ENCODE results near the gene MAPRE2.
"Not testable (repeated sequence)": the region's sequence is repeated elsewhere in the genome, so short reads cannot be mapped to it uniquely, and the experiment has no call there.

Gene MAPRE2

DNA sequence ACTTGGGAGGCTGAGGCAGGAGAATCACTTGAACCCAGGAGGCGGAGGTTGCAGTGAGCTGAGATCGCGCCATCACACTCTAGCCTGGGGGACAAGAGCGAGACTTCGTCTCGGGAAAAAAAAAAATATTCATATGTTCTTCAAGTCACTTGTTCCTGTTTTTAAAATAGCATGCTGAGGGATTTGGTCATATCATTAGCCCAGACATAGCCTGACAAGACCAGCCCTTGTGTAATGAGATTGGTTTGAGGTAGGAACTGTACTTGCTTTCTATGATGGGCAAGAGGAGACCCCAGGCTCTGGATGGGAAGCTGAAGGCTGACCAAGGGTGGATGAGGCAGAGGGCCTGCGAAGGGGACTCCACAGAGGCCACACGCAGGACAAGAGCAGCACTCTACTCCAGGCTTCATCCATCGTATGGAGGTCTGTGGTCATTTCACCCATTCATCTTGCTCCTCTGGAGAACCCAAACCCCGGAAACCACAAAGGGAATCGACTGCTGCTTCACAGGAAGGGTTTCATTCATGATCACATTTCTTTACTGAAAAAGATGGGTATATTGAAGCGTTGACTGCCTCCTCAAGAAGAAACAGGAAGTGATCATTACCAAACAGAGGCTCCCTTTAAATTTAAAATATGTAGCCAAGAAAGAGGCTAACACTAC, 112.5 kb downstream of the MAPRE2 start:
- DNase-seq (ENCODE audit: low read depth): no peak

DNA sequence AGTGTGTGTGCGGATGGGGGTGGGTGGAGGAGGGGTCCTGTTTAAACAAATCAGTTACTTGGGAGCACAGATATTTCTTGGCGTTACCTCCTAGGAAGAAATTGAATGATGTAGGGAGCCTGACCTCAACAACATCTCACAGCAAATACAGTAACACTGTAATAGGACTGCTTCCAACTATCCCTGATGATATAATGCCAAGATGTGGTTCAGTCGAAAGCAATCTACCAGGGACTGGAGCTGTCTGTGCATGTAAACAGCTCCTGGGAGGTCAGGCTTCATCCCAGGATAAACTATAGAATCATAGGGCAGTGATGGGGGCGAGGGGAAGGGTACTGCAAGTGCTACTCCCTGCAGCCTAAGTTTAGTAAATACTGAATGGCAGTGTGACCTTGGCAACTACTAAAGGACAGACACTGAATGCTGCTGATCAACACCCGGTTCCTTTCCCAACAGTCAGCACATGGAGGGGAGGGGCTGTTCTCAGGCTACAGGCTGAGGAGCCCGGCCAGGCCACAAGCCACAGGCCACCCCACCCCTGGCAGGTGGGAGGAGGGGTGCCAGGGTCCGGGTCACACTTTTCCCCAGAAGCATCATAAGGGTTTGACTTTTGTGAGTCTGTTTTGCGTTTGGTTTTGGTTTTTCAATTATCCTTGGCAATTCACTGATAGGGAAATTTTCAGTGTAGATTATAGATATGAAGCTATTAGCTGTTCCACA, 114.3 kb downstream of the MAPRE2 start:
- DNase-seq (ENCODE audit: low read depth): no peak

DNA sequence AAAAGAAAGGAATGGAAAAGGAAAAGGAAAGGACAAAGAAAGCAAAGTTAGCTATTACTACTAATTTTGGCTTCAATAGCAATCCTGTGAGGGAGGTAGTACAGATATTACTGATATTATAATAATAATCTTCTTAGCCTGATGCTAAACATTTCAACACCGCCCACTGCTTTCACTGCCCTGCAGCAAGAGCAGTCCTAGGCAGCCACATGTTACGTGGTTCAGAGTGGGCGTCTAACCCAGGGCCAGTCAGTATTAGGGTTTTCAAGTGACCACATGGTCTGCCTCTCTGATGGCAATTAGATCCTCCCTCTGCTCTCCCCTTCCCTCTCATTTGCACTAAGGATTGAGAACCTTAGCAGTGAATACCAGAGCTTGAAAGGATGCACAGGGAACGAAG, 116.0 kb downstream of the MAPRE2 start:
- no peak for DNase-seq (ENCODE audit: low read depth)

DNA sequence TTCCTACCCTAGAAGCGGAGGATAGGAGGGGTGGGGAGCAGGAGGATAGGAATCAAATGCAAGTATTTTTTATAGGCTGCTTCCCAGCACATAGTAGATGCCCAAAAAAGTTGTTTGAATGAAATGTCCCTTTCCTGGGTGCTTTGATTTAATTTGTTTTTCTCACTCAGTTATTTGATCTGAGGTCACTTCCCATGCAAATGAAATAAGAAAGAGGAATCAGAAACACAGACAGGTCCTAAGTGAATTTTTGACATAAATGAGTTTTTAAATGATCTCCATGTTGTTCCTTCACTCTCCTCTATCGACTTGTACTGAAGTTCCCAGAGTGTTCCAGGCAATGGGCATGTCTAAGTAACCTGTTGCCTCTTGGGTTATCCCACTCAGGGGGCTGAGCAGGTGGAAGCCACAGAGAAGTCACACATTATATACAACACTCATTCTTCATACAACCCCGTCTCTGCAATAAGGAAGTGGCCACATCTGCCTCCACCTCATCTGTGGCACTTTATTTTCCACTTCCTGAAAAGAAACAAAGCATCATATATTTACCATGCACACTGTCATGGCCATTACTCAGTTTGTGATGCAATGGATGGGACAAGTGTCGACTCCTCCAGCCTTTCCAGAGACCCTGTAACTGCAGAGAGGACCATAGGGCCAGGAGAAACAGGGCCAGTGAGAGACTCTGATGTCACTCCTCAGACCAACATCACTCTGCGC, 117.7 kb downstream of the MAPRE2 start:
- no peak for DNase-seq (ENCODE audit: low read depth)

DNA sequence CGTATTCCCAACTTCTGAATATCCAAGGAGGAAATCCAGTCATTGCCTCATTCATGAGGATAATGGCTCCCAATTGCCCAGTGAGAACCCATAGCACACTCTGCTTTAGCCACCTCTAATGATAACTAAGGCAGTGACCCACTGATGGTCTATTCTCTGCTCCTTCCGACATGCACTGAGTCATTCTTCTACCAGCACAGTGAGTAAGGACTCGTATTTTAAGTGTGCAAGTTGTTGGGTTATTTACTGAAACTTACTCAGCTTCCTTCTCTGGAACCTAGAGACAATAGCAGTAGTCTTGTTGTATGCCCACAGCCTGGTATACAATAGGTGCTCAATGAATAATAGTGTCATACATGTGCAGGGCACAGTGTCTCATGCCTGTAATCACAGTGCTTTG, 118.6 kb downstream of the MAPRE2 start:
- DNase-seq (ENCODE audit: low read depth): no peak

DNA sequence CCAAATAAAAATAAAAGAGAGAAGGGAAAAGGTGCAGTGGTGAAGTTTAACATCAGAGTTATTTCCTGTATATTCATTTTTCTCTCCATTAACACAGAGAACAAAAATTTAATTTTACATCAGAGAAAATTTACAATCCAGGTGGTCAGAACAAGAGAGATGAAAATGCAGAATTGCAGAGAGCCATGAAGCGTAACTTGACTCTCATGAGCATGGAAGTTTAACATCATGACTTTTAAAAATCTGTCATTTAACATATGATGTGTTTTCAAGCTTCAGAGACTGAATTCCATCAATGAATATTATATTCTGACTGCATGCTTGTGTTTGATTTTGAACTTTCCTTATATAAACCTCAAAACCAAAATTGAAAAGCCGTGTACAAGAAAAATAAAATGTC, 120.3 kb downstream of the MAPRE2 start:
- DNase-seq (ENCODE audit: low read depth): no peak

DNA sequence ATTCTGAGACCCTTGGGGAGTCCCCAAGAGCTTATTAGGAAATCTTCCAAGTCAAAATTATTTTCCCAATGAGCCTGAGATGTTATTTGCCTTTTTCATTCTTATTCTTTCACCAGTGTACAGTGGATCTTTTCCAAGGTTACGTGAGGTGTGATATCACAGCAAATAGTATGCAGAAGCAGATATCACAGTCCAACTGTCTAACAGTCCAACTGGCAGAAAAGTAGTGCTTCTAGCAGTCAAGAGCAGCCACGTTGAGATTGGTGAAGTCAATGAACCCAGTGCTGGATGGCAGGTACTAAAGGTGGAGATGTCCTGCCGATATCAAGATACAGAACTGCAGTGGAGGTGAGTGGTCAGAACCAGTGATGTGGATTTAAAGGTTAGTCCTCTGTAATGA, 120.7 kb downstream of the MAPRE2 start:
- no peak for DNase-seq (ENCODE audit: low read depth)

DNA sequence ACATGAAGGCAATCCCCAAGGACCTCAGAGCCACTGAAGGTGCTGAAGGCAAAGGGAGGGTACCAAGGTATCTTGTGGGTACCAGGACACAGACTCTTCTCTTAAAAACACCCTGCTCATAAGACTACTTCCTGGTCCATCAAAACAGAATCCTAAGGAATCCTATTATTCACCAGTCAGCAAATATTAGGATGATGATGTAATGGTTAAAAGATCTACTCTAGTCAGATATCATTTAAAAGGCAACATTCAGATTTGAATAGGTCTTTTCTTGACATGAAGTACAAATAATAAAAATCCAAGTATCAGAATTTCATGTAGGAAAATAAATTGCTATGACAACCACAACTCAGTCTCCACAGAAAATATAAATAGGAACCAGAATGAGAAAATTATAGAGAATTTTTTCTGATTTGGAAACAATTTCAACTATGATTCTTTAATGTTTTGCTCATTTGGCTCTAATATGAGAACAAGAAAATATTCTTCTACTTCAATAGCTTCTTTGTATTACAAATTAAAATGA, 121.9 kb downstream of the MAPRE2 start:
- no peak for DNase-seq (ENCODE audit: low read depth)

DNA sequence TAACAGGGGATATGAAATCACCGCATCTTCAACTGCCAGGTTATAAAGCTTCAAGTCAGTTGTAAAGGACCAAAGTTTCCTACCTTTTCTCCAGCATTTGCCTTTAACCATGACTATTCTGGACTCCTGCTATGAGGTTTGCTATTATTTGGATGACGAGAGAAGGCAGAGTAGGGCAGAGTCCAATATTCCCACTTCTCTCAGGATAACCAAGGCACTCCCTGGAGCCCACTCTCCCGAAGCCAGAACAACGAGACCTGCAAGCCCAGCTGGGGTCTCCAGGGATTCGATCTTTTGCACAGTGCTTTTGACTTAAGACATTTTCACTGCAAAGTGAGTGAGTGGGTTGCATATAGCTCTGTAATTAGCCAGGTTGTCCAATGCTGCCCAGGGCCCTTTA, 122.5 kb downstream of the MAPRE2 start:
- DNase-seq (ENCODE audit: low read depth): no peak

DNA sequence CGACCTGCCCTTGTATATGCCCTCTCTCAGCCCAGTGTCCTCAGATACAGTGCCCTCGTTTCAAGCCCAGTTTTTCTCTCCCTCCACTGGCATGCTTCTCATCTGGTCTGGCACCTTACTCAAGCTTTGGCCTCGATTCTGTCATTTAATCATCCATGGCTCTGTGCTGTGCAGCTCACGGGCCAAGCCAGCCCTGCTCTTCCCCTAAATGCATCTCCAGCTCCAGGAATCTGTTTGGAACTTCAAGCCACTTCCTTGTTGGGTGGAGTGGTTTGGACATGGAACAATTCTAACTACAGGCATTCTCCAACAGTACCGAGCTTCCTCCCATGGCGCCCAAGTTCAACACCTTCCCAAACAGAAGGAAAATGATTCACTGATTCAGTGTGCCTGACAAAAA, 122.9 kb downstream of the MAPRE2 start:
- no peak for DNase-seq (ENCODE audit: low read depth)

DNA sequence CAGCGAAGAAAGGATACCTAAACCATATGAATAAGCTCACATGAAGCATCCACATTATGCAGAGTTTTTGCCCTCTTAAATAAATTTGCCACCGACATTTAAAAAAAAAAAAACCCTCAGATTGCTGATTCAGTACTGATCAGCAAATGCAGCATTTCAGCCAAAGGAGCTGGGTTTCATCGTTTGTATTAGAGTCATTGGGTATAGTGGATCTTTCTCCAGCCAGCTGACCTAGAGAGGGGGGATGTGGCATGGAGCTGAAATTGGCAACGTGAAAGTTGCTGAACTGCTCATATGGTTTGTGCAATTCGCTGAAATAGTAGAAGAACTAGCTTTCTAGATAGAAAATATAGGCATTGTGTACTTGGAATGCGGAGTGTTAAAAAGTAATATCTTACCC, 126.1 kb downstream of the MAPRE2 start:
- no peak for DNase-seq (ENCODE audit: low read depth)

DNA sequence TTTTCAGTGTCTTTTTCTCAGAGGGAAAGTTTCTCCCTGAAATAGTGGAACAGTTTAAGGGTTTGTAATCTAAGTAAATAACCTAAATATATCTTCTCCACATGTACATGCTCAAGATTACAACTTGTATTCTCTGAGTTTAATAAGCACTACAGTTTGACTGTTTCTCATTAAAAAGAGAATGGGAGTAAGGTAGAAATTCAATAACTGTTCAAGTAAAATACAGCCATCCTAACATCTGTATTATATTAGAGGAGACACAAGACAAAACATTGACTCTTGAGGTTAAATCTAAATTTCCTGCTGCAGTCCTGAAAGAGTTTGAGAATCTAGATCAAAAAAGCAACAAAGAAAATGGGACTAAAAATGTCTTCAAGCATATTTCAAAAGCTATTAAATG, 126.6 kb downstream of the MAPRE2 start:
- no peak for DNase-seq (ENCODE audit: low read depth)

DNA sequence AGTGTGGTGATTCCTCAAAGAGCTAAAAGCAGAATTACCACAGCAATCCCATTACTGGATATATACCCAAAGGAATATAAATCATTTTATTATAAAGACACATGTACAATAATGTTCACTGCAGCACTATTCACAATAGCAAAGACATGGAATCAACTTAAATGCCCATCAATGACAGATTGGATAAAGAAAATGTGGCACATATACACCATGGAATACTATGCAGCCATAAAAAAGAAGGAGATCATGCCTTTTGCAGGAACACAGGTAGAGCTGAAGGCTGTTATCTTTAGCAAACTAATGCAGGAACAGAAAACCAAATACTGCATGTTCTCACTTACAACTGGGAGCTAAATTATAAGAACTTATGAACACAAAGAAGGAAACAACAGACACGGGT, 129.1 kb downstream of the MAPRE2 start:
- DNase-seq (ENCODE audit: low read depth): not testable (repeated sequence)

DNA sequence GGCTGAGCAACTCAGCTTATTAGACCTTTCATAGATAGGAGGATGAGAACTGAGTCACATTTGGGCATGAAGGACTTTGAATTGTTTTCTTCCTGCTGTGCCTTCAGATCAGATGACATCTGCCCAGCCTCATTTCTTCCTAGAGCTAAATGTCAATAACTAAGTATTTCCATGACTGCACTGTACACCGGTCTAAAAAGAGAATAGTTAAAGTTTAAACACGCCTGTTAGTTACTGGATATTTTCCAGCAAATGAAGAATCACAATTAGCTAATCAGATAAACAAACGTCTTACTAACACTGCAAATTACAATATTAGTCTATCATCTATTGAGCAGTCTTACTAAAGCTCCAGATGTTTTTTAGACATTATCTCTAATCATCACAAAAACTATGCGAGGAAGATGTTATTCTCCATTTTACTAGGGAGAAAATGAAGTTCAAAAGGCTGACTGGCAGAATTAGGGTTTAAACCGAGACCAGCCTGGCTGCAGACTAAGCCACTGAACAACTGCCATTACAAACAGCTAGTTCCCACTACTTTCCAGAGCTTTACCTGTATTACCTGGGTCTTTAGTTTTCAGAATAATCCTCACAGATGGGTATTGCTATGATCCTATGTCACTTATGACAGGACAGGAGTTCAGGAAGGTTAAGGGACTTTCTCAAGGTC, 130.2 kb downstream of the MAPRE2 start:
- DNase-seq (ENCODE audit: low read depth): no peak

DNA sequence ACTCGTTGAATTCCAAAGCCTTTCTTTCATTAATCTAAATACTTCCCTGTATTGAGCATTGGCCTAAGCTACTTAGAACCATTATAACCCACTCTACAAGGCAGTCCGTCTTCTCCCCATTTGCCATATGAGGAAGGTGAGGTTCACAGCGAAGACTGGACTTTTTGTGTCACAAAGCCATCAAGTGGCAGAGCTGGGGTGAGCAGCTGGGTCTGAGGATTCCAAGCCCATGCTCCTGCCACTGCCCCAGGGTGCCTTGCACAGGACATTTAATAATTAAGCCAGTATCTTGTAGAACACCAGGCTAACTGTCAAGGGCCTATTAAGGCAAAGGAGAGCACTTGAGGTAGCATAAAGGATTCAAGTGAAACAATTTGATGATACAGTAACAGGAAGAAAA, 130.8 kb downstream of the MAPRE2 start:
- DNase-seq (ENCODE audit: low read depth): no peak

DNA sequence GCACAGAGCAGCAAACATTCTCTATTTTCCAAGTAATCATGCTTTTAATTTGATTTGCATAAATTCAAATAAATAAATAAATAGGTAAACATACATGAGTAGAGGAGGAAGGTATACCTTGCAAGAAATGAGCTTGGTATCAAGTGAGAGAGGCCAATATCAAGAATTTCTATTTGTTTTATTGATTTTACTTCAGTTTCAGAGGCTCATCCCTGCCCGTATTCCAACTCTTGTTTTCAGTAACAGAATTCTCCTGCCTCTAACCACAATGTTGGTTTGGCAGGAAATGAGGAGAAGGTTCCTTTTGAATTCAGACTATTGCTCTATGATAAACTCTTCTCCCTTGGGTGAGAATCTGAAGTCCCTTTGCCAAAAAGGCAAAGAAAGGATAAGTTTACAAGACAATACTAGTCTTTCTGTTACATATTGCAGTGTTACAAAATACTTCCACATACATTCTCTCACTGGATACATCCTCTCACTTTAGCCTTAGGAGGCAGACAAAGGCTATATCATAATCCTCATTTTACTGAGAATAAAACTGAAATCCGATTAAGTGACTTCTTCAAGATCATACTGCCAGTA, 131.3 kb downstream of the MAPRE2 start:
- DNase-seq (ENCODE audit: low read depth): no peak

DNA sequence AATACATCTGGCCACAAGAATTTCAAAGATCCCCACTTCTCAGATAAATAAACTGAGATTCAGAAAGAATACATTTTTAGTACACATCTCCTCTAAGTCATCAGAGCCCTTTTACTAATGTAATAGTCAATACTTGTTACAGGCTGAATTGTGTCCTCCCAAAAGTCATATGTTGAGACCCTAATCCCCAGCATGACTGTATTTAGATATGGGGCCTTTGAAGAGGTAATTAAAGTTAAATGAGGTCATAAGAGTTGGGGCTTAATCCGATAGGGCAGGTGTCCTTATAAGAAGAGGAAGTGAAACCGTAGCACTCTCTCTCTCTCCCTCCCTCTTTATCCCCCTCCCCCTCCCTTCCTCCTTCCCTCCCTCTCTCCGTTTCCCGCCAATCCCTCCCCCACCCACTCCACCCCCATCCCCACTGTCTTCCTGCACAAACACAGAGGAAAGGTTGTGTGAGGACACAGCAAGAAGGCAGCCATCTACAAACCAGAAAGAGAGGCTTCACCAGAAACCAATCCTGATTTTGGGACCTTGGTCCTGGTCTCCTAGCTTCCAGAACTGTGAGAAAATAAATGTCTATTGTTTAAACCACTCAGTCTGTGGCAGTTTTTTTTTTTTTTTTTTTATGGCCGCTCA, 133.0 kb downstream of the MAPRE2 start:
- no peak for DNase-seq (ENCODE audit: low read depth)

DNA sequence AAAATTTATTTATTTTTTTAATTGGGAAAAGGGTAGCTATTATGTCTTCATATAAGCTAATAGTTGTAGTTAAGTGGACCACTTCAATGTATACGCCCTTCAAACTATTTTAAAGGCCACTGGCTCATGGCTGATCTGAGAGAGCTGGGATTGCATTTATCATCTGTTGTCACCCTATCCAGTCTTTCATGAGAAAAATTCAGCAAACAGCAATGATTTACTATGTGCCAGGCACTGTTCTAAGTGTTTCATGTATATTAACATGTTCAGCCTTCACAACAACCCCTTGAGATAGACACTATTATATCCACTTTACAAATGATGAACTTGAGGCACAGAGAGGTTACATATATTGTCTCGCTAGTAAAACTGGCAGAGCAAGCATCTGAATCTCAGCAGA, 133.5 kb downstream of the MAPRE2 start:
- no peak for DNase-seq (ENCODE audit: low read depth)

DNA sequence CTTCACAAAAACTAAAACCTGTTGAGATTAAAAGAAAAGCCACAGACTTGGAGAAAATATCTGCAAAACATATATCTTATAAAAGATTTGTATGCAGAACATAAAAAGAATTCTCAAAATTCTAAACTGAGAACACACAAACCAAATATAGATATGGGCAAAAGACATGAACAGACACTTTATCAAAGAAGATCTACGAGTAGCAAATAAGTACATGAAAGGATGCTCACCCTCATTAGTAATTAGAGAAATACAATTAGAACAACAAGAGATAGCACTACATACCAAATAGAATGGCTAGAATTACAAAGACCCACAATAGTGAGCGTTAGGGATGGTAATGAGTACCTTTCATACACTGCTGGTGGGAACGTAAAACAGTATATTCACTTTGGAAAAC, 135.7 kb downstream of the MAPRE2 start:
- no peak for DNase-seq (ENCODE audit: low read depth)

DNA sequence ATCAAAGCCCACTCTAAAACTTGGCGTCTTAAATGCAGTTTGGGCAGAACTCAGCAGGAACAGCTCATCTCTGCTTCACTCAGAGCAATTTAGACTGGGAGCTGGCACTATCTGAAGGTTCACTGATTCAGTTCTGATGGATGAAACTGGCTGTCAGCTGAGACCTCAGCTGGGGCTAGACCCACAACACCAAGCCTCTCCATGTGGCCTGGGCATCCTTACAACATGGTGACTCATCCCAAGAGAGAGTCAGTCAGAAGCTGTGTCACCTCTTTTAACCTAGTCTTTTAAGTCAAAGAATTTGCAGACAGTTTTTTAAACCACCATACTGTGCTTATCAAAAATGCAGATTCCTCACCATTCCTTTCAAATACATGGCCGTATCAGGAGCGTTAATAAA, 137.0 kb downstream of the MAPRE2 start:
- no peak for DNase-seq (ENCODE audit: low read depth)

DNA sequence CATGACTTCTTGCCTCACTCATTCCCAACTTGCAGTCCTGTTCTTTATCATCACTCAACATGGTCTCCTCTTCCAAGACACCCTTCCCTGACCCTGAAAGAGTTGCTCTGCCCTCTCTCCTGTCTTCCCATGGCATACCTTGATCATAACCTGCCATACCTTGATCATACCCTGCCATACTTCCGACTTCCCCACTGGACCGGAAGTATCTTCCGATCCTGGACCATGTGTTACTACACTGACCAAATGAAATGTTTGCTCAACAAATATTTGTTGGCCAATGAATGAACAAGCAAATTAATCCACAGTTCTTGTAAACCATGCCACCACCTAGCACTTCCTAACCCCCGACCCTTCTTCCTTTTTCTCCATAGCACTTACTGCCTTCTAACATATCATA, 138.7 kb downstream of the MAPRE2 start:
- DNase-seq (ENCODE audit: low read depth): no peak

DNA sequence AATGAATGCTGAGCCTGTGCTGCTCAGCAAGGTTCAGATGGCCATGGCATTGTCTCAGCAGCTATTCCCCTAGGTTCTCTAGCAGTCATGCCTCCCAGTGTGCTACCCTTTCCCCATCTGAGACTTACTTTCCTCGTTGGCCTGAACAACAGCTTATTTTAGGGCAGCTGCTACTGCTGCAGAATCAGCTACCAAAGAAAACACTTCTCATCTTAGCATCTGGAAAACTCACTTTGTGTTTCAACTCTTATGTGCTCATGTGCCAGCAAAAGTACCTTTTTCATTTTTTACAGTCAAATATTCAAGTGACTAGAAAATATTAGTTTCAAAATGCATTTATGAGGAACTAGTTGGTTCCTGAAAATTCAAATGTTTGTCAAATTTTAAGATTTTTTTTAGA, 139.2 kb downstream of the MAPRE2 start:
- no peak for DNase-seq (ENCODE audit: low read depth)

All from T follicular helper cell (primary cell).